ENCODE results near the gene KIAA0232. TPM values are rescaled to one million over a fixed set of nuclear protein-coding genes. Genes with fewer than 3 reads are reported as not detected.

KIAA0232 gene
- total RNA-seq, 1 experiment from 2014 or later = 15.6 TPM

GRCh38 chr4:6894528-6895498, 112.3 kb downstream of the KIAA0232 start:
- Mint-ChIP-seq H3K4me1 (ENCODE audit: insufficient read depth, unreplicated experiment) (peaks cover 4% of the 10 kb centered on the region), H3K27ac (ENCODE audit: low read depth, unreplicated experiment) (no peak overlapping the region), H3K9me3 (ENCODE audit: unreplicated experiment) (no peaks in the 10 kb centered on the region), H3K36me3 (ENCODE audit: insufficient read depth, unreplicated experiment) (no peaks in the 10 kb centered on the region), H3K4me3 (ENCODE audit: unreplicated experiment) (no peak overlapping the region), H3K27me3 (ENCODE audit: insufficient read depth, unreplicated experiment) (no peaks in the 10 kb centered on the region)
- intact Hi-C loops (cut with micrococcal nuclease) = loop anchor here (5.0 kb wide), 1 partner anchor 177 kb away; no protein-coding TSS in a partner anchor
- DNase-seq (ENCODE audit: unreplicated experiment) = no peak
- ChIA-PET POLR2A (no interaction called here), CTCF (interaction anchor here (1.1 kb wide), 1 partner anchor 13 kb away, joined by 5 read pairs; no protein-coding TSS in a partner anchor)
- no TSS peak for BruUV-seq (replicated peaks)
- TF ChIP-seq CTCF (IDR thresholded peaks at IDR 0.05; ENCODE audit: unreplicated experiment) = no peak

GRCh38 chr4:6896035-6896434, 113.5 kb downstream of the KIAA0232 start:
- Mint-ChIP-seq H3K36me3 (ENCODE audit: insufficient read depth, unreplicated experiment) (no peaks in the 10 kb centered on the region), H3K27ac (ENCODE audit: low read depth, unreplicated experiment) (no peak overlapping the region), H3K27me3 (ENCODE audit: insufficient read depth, unreplicated experiment) (no peaks in the 10 kb centered on the region), H3K4me1 (ENCODE audit: insufficient read depth, unreplicated experiment) (peaks cover 4% of the 10 kb centered on the region), H3K4me3 (ENCODE audit: unreplicated experiment) (no peak overlapping the region), H3K9me3 (ENCODE audit: unreplicated experiment) (no peaks in the 10 kb centered on the region)
- BruUV-seq (replicated peaks) = no TSS peak
- no peak for DNase-seq (ENCODE audit: unreplicated experiment)
- no peak for TF ChIP-seq CTCF (IDR thresholded peaks at IDR 0.05; ENCODE audit: unreplicated experiment)
- ChIA-PET POLR2A (interaction anchor here (0.6 kb wide), 1 partner anchor 161 kb away, joined by 3 read pairs; no protein-coding TSS in a partner anchor), CTCF (interaction anchor here (0.6 to 1.4 kb wide), 5 partner anchors 12 to 267 kb away, joined by 3 to 9 read pairs (median 4); no protein-coding TSS in a partner anchor)
- intact Hi-C loops (cut with micrococcal nuclease) = no loop called here

GRCh38 chr4:6898763-6899162, 116.2 kb downstream of the KIAA0232 start:
- POLR2A ChIA-PET = interaction anchor here (0.7 kb wide), 1 partner anchor 12 kb away, joined by 3 read pairs; no protein-coding TSS in a partner anchor

More at GRCh38 chr4:6898763-6899162, 116.2 kb downstream of the KIAA0232 start:
- Mint-ChIP-seq H3K27ac (ENCODE audit: low read depth, unreplicated experiment) (no peak overlapping the region), H3K4me3 (ENCODE audit: unreplicated experiment) (no peak overlapping the region), H3K27me3 (ENCODE audit: insufficient read depth, unreplicated experiment) (no peaks in the 10 kb centered on the region), H3K4me1 (ENCODE audit: insufficient read depth, unreplicated experiment) (no peaks in the 10 kb centered on the region), H3K9me3 (ENCODE audit: unreplicated experiment) (no peaks in the 10 kb centered on the region), H3K36me3 (ENCODE audit: insufficient read depth, unreplicated experiment) (no peaks in the 10 kb centered on the region)
- DNase-seq (ENCODE audit: unreplicated experiment) = no peak
- no TSS peak for BruUV-seq (replicated peaks)
- intact Hi-C loops (cut with micrococcal nuclease) = no loop called here
- CTCF ChIA-PET = interaction anchor here (1.3 to 2.6 kb wide), 2 partner anchors 13 to 25 kb away, joined by 3 to 10 read pairs; no protein-coding TSS in a partner anchor
- no peak for TF ChIP-seq CTCF (IDR thresholded peaks at IDR 0.05; ENCODE audit: unreplicated experiment)
